ENCODE data around the gene RALGPS2. TPM values are rescaled to one million over a fixed set of nuclear protein-coding genes. Genes with fewer than 3 reads are reported as not detected.
A peak's percentile ranks its signal among the peaks of the same experiment; 100 is the strongest.

The RALGPS2 gene
- total and polyA plus RNA-seq, 2 of the 13 experiments (the other 11 are each of a cell fraction or from before 2014, with no cell fraction given) = 15.6 to 36.0 TPM

DNA sequence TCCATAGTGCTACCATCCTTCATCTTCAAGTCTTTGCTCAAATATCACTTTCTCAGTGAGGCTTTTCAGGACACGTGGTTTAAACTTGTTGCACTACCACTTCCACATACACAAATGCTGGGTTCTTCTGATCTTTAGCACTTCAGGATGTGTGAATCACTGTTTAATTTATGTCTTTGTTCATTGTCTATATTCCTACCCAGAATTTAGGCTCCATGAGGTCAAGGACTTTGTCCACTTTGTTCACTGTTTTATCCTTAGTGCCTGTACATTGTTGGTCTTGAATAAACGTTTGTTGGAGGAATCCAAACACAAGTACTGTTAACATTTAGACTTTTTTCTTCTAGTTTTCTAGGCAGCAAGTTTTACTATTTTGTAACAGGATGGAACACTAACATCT is 42.6 kb upstream of the RALGPS2 start (continued):
- TF ChIP-seq, protein P1, sequence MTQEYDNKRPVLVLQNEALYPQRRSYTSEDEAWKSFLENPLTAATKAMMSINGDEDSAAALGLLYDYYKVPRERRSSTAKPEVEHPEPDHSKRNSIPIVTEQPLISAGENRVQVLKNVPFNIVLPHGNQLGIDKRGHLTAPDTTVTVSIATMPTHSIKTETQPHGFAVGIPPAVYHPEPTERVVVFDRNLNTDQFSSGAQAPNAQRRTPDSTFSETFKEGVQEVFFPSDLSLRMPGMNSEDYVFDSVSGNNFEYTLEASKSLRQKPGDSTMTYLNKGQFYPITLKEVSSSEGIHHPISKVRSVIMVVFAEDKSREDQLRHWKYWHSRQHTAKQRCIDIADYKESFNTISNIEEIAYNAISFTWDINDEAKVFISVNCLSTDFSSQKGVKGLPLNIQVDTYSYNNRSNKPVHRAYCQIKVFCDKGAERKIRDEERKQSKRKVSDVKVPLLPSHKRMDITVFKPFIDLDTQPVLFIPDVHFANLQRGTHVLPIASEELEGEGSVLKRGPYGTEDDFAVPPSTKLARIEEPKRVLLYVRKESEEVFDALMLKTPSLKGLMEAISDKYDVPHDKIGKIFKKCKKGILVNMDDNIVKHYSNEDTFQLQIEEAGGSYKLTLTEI (CRISPR knock-in tag; conservative IDR thresholded peaks at IDR 0.05) = no peak
- TF ChIP-seq, protein P2, sequence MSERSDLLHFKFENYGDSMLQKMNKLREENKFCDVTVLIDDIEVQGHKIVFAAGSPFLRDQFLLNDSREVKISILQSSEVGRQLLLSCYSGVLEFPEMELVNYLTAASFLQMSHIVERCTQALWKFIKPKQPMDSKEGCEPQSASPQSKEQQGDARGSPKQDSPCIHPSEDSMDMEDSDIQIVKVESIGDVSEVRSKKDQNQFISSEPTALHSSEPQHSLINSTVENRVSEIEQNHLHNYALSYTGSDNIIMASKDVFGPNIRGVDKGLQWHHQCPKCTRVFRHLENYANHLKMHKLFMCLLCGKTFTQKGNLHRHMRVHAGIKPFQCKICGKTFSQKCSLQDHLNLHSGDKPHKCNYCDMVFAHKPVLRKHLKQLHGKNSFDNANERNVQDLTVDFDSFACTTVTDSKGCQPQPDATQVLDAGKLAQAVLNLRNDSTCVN (CRISPR knock-in tag; IDR thresholded peaks at IDR 0.05; ENCODE audit: borderline replicate concordance) = no peak
- TF ChIP-seq, protein P3, sequence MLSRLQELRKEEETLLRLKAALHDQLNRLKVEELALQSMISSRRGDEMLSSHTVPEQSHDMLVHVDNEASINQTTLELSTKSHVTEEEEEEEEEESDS (CRISPR knock-in tag; IDR thresholded peaks at IDR 0.05; ENCODE audit: borderline replicate concordance) = no peak
- peak; percentile 43; the same call in 1 of the 2 replicates for TF ChIP-seq YEATS2 (CRISPR knock-in tag; IDR thresholded peaks at IDR 0.05; ENCODE audit: borderline replicate concordance)
- TF ChIP-seq, protein P4, sequence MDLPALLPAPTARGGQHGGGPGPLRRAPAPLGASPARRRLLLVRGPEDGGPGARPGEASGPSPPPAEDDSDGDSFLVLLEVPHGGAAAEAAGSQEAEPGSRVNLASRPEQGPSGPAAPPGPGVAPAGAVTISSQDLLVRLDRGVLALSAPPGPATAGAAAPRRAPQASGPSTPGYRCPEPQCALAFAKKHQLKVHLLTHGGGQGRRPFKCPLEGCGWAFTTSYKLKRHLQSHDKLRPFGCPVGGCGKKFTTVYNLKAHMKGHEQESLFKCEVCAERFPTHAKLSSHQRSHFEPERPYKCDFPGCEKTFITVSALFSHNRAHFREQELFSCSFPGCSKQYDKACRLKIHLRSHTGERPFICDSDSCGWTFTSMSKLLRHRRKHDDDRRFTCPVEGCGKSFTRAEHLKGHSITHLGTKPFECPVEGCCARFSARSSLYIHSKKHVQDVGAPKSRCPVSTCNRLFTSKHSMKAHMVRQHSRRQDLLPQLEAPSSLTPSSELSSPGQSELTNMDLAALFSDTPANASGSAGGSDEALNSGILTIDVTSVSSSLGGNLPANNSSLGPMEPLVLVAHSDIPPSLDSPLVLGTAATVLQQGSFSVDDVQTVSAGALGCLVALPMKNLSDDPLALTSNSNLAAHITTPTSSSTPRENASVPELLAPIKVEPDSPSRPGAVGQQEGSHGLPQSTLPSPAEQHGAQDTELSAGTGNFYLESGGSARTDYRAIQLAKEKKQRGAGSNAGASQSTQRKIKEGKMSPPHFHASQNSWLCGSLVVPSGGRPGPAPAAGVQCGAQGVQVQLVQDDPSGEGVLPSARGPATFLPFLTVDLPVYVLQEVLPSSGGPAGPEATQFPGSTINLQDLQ (CRISPR knock-in tag; IDR thresholded peaks at IDR 0.05) = no peak
- TF ChIP-seq ZMYM4 (CRISPR knock-in tag; IDR thresholded peaks at IDR 0.05) = no peak; the same call in 1 of the 2 replicates
- TF ChIP-seq ZBTB7B (CRISPR knock-in tag; IDR thresholded peaks at IDR 0.05) = no peak
- TF ChIP-seq, protein P5, sequence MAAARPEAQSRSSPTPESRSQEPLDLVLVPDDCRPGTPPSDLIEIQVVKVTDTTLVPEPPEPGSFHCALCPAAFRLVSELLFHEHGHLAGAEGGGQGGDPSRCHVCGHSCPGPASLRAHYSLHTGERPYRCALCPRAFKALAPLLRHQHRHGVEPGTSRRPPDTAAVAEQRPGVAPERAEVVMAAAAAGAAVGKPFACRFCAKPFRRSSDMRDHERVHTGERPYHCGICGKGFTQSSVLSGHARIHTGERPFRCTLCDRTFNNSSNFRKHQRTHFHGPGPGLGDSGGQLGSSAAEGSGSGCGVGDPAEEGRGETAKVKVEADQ (CRISPR knock-in tag; IDR thresholded peaks at IDR 0.05; ENCODE audit: borderline replicate concordance) = no peak
- TF ChIP-seq SUZ12 (IDR thresholded peaks at IDR 0.05; ENCODE audit: low read depth, low read length) = no peak
- TF ChIP-seq ZNF121 (CRISPR knock-in tag; IDR thresholded peaks at IDR 0.05) = no peak
- no peak for TF ChIP-seq SP1 (IDR thresholded peaks at IDR 0.05)
- TF ChIP-seq SP1 (CRISPR knock-in tag; IDR thresholded peaks at IDR 0.05) = no peak
- TF ChIP-seq CC2D1A (CRISPR knock-in tag; IDR thresholded peaks at IDR 0.05) = no peak
- peak; percentile 67; the same call in 1 of the 2 replicates for TF ChIP-seq ZNF205 (CRISPR knock-in tag; IDR thresholded peaks at IDR 0.05)
- no peak for TF ChIP-seq TMF1 (CRISPR knock-in tag; IDR thresholded peaks at IDR 0.05; ENCODE audit: low read depth)
- no peak for TF ChIP-seq ZC3H13 (CRISPR knock-in tag; IDR thresholded peaks at IDR 0.05)
- TF ChIP-seq ZNF749 (CRISPR knock-in tag; IDR thresholded peaks at IDR 0.05; ENCODE audit: borderline replicate concordance) = no peak
- TF ChIP-seq, protein P6, sequence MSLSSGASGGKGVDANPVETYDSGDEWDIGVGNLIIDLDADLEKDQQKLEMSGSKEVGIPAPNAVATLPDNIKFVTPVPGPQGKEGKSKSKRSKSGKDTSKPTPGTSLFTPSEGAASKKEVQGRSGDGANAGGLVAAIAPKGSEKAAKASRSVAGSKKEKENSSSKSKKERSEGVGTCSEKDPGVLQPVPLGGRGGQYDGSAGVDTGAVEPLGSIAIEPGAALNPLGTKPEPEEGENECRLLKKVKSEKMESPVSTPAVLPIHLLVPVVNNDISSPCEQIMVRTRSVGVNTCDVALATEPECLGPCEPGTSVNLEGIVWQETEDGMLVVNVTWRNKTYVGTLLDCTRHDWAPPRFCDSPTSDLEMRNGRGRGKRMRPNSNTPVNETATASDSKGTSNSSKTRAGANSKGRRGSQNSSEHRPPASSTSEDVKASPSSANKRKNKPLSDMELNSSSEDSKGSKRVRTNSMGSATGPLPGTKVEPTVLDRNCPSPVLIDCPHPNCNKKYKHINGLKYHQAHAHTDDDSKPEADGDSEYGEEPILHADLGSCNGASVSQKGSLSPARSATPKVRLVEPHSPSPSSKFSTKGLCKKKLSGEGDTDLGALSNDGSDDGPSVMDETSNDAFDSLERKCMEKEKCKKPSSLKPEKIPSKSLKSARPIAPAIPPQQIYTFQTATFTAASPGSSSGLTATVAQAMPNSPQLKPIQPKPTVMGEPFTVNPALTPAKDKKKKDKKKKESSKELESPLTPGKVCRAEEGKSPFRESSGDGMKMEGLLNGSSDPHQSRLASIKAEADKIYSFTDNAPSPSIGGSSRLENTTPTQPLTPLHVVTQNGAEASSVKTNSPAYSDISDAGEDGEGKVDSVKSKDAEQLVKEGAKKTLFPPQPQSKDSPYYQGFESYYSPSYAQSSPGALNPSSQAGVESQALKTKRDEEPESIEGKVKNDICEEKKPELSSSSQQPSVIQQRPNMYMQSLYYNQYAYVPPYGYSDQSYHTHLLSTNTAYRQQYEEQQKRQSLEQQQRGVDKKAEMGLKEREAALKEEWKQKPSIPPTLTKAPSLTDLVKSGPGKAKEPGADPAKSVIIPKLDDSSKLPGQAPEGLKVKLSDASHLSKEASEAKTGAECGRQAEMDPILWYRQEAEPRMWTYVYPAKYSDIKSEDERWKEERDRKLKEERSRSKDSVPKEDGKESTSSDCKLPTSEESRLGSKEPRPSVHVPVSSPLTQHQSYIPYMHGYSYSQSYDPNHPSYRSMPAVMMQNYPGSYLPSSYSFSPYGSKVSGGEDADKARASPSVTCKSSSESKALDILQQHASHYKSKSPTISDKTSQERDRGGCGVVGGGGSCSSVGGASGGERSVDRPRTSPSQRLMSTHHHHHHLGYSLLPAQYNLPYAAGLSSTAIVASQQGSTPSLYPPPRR (CRISPR knock-in tag; IDR thresholded peaks at IDR 0.05; ENCODE audit: borderline replicate concordance) = peak; percentile 98
- no peak for TF ChIP-seq ZNF17 (CRISPR knock-in tag; IDR thresholded peaks at IDR 0.05)
- TF ChIP-seq PHF20 (CRISPR knock-in tag; IDR thresholded peaks at IDR 0.05) = no peak

Data from HepG2 (cell line).